Measurements from ENCODE around the gene SLC26A1. TPM values are rescaled to one million over a fixed set of nuclear protein-coding genes. Genes with fewer than 3 reads are reported as not detected.

Gene SLC26A1
- total and polyA plus RNA-seq, 2 of the 13 experiments (the other 11 are each of a cell fraction or from before 2014, with no cell fraction given), result 5.4 to 22.9 TPM

DNA sequence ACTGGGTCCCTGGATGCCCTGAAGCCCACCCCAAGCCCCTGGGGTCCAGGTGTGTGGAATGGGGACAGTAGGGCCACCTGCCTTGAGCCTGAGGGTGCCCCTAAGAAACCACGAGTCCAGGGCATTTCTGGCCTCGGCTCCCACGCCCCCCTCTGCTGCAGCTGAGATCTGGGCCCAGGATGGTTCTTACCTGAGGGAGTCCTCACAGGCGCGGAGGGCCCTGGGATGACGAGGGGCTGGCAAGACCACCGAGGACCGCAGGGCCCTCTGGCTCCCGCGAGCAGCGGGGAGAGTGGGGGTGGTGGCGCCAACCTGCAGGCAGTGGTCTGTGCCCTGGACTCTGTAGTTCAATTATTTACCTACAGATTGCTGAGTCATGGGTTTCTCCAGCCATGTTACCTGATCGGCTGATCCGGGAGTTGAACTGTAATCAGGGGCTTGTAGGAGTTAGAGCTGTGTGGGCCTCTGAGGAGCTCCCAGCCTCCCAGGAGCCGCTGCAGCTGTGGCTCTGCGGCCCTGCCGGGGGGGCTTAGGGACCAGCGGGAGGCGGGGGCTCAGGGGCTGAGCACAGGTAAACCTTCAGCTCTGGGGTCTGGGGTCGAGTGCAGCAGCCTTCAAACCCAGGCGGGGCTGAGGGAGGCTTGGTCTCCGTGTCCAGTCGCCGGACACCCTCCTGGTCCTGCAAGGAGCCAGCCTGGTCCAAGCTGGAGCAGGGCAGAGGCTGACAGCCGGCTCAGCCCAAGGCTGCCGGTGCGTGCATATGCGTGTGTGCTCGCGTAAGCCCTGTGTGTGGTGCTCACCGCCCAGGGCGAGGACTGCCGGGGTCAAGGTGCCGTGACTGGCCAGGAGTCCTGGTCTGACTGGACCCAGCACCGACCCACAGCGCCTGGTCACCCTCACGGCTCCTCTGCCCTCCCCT is at the start of gene SLC26A1 (continued):
- TF ChIP-seq GABPB1 (CRISPR knock-in tag; IDR thresholded peaks at IDR 0.05) (peak; percentile 64), MYNN (CRISPR knock-in tag; IDR thresholded peaks at IDR 0.05; ENCODE audit: low read depth) (no peak), CHCHD3 (CRISPR knock-in tag; IDR thresholded peaks at IDR 0.05) (no peak), CREM (IDR thresholded peaks at IDR 0.05) (0 out of 2 replicates have a peak, but pooled peaks have one; percentile 9), CREM (CRISPR knock-in tag; IDR thresholded peaks at IDR 0.05) (no peak), MED1 (CRISPR knock-in tag; IDR thresholded peaks at IDR 0.05) (peak; percentile 68), ZNF546 (CRISPR knock-in tag; conservative IDR thresholded peaks at IDR 0.05) (0 out of 2 replicates have a peak, but pooled peaks have one; percentile 26), HNRNPL (IDR thresholded peaks at IDR 0.05; ENCODE audit: low read depth, low read length) (peak; percentile 51), ZNF547 (CRISPR knock-in tag; IDR thresholded peaks at IDR 0.05) (peak; percentile 85; the same call in 1 of the 2 replicates), MED13 (CRISPR knock-in tag; IDR thresholded peaks at IDR 0.05) (no peak; the same call in none of the 2 replicates), GFI1 (CRISPR knock-in tag; IDR thresholded peaks at IDR 0.05; ENCODE audit: borderline replicate concordance) (no peak; the same call in none of the 2 replicates), THAP11 (CRISPR knock-in tag; IDR thresholded peaks at IDR 0.05) (peak; percentile 9; the same call in 1 of the 2 replicates), GABPA (IDR thresholded peaks at IDR 0.05; ENCODE audit: low read depth, low read length) (no peak), GABPA (CRISPR knock-in tag; IDR thresholded peaks at IDR 0.05; ENCODE audit: low read depth) (no peak), AKAP8 (CRISPR knock-in tag; IDR thresholded peaks at IDR 0.05) (peak; percentile 9), YY1 (IDR thresholded peaks at IDR 0.05; ENCODE audit: insufficient read depth, insufficient replicate concordance, low read depth, low read length) (peak; percentile 61), ZNF225 (CRISPR knock-in tag; IDR thresholded peaks at IDR 0.05) (no peak; the same call in 1 of the 2 replicates), SMAD1 (CRISPR knock-in tag; IDR thresholded peaks at IDR 0.05; ENCODE audit: borderline replicate concordance, low read depth) (no peak), PAF1 (CRISPR knock-in tag; IDR thresholded peaks at IDR 0.05) (no peak), ZFP37 (CRISPR knock-in tag; IDR thresholded peaks at IDR 0.05; ENCODE audit: borderline replicate concordance) (no peak), NONO (IDR thresholded peaks at IDR 0.05) (no peak), NONO (CRISPR knock-in tag; conservative IDR thresholded peaks at IDR 0.05) (peak; percentile 72)
- TF ChIP-seq, protein P1, sequence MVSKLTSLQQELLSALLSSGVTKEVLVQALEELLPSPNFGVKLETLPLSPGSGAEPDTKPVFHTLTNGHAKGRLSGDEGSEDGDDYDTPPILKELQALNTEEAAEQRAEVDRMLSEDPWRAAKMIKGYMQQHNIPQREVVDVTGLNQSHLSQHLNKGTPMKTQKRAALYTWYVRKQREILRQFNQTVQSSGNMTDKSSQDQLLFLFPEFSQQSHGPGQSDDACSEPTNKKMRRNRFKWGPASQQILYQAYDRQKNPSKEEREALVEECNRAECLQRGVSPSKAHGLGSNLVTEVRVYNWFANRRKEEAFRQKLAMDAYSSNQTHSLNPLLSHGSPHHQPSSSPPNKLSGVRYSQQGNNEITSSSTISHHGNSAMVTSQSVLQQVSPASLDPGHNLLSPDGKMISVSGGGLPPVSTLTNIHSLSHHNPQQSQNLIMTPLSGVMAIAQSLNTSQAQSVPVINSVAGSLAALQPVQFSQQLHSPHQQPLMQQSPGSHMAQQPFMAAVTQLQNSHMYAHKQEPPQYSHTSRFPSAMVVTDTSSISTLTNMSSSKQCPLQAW (CRISPR knock-in tag; IDR thresholded peaks at IDR 0.05), result no peak
- TF ChIP-seq, protein P2, sequence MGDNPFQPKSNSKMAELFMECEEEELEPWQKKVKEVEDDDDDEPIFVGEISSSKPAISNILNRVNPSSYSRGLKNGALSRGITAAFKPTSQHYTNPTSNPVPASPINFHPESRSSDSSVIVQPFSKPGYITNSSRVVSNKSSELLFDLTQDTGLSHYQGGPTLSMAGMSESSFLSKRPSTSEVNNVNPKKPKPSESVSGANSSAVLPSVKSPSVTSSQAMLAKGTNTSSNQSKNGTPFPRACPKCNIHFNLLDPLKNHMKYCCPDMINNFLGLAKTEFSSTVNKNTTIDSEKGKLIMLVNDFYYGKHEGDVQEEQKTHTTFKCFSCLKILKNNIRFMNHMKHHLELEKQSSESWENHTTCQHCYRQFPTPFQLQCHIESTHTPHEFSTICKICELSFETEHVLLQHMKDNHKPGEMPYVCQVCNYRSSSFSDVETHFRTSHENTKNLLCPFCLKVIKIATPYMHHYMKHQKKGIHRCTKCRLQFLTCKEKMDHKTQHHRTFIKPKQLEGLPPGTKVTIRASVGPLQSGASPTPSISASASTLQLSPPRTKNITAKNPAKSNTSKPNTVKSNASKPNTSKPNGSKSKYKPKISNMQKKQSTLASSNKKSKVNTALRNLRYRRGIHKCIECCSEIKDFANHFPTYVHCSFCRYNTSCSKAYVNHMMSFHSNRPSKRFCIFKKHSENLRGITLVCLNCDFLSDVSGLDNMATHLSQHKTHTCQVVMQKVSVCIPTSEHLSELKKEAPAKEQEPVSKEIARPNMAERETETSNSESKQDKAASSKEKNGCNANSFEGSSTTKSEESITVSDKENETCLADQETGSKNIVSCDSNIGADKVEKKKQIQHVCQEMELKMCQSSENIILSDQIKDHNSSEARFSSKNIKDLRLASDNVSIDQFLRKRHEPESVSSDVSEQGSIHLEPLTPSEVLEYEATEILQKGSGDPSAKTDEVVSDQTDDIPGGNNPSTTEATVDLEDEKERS (CRISPR knock-in tag; IDR thresholded peaks at IDR 0.05), result no peak
- TF ChIP-seq, protein P3, sequence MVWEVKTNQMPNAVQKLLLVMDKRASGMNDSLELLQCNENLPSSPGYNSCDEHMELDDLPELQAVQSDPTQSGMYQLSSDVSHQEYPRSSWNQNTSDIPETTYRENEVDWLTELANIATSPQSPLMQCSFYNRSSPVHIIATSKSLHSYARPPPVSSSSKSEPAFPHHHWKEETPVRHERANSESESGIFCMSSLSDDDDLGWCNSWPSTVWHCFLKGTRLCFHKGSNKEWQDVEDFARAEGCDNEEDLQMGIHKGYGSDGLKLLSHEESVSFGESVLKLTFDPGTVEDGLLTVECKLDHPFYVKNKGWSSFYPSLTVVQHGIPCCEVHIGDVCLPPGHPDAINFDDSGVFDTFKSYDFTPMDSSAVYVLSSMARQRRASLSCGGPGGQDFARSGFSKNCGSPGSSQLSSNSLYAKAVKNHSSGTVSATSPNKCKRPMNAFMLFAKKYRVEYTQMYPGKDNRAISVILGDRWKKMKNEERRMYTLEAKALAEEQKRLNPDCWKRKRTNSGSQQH (CRISPR knock-in tag; IDR thresholded peaks at IDR 0.05; ENCODE audit: low read depth), result peak; percentile 30; the same call in 1 of the 2 replicates

Measured in HepG2 (cell line).